Measurements from ENCODE around the gene SCRG1. TPM values are rescaled to one million over a fixed set of nuclear protein-coding genes. Genes with fewer than 3 reads are reported as not detected.

The SCRG1 gene
- total RNA-seq, 1 donor: under 0.01 TPM

DNA sequence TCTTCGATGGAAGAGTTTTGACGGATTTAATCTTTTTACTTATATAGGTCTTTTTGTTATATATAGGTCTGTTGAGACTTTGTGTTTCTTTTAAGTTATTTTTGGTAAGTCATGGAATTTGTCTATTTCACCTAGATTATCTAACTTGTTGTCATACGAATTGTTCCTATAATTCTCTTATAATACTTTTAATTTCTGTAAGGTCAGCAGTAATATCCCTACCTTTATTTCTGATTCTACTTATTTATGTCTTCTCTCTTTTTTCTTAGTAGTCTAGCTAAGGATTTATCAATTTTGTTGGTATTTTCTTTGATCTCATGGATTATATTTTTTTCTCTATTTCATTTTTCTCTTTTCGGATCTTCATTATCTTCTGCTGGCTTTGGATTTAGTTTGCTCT, 16.6 kb downstream of the SCRG1 start:
- H3K4me3 ChIP-seq (ENCODE audit: low read depth, low read length): no peak overlapping the region
- TF ChIP-seq, protein P1, sequence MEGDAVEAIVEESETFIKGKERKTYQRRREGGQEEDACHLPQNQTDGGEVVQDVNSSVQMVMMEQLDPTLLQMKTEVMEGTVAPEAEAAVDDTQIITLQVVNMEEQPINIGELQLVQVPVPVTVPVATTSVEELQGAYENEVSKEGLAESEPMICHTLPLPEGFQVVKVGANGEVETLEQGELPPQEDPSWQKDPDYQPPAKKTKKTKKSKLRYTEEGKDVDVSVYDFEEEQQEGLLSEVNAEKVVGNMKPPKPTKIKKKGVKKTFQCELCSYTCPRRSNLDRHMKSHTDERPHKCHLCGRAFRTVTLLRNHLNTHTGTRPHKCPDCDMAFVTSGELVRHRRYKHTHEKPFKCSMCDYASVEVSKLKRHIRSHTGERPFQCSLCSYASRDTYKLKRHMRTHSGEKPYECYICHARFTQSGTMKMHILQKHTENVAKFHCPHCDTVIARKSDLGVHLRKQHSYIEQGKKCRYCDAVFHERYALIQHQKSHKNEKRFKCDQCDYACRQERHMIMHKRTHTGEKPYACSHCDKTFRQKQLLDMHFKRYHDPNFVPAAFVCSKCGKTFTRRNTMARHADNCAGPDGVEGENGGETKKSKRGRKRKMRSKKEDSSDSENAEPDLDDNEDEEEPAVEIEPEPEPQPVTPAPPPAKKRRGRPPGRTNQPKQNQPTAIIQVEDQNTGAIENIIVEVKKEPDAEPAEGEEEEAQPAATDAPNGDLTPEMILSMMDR (IDR thresholded peaks at IDR 0.05; ENCODE audit: insufficient read depth, low read depth, low read length): no peak
- no peak for DNase-seq (ENCODE audit: low read depth)

DNA sequence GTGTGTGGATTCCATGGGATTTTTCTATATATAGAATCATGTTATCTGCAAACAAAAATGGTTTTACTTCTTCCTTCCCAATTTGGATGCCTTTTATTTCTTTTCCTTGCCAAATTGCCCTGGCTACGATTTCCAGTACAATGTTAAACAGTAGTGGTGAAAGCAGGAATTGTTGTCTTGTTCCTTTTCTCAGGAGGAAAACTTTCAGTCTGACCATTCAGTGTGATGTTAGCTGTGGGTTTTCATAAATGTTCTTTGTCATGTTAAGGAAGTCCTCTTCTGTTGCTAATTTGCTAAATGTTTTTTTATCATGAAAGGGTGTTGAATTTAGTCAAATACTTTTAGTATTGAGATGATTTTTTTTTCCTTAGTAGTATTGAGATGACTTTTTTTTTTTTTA, 17.3 kb downstream of the SCRG1 start:
- TF ChIP-seq, protein P1 (IDR thresholded peaks at IDR 0.05; ENCODE audit: insufficient read depth, low read depth, low read length): no peak
- no peak for DNase-seq (ENCODE audit: low read depth)

DNA sequence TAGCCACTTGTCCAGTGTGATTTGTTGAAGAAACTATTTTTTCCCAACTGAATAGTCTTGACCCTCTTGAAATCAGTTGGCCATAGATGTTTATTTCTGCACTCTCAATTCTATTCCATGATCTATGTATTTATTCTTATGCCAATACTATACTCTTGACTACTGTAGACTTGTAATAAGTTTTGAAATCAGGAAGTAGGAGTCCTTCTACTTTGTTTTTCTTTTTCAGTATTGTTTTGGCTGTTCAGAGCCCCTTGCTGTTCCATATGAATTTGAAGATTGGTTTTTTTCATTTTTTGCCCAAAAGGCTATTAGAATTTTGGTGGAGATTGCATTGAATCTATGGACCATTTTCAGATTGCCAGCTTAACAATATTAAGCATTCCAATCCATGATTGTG, 17.9 kb downstream of the SCRG1 start:
- DNase-seq (ENCODE audit: low read depth): no peak
- TF ChIP-seq, protein P1 (IDR thresholded peaks at IDR 0.05; ENCODE audit: insufficient read depth, low read depth, low read length): no peak
- no peak overlapping the region for H3K4me3 ChIP-seq (ENCODE audit: low read depth, low read length)

More for the DNA sequence above, 17.3 kb downstream of the SCRG1 start:
- no peak overlapping the region for H3K4me3 ChIP-seq (ENCODE audit: low read depth, low read length)

DNA sequence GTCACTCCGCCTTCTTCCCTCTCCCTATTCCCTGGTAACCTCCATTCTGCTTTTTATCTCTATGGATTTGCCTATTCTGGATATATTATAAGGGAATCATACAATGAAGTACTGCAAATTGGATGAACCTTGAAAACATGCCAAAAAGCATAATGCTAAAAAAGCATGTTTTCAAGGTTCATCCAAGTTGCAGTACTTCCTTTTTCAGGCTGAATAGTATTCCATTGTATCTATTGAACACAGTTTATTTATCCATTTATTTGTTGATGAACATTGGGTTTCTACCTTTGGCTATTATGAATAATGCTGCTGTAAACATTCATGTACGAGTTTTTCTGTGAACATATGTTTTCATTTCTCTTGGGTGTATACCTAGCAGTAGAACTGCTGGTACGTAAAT, 19.0 kb downstream of the SCRG1 start:
- TF ChIP-seq, protein P1 (IDR thresholded peaks at IDR 0.05; ENCODE audit: insufficient read depth, low read depth, low read length): no peak
- no peak for DNase-seq (ENCODE audit: low read depth)
- no peak overlapping the region for H3K4me3 ChIP-seq (ENCODE audit: low read depth, low read length)

DNA sequence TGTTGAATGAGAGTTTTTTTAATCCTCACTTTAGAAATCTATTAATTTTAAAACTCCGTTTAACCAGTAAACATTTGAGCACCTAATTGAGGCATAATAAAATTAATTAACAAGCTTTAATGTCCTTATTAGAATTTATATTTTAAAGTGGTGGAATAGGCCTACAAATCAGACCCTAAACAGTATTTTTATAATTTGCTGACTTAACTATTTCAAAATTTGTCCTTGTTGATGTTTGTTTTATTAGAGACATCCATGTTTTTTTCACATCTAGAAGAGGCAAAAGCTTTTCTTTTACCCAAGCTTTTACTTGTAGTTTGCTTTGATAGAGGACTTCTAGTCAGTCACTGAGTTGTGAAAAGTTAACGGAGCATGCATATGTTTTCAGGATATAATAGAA, 24.3 kb downstream of the SCRG1 start:
- no peak for DNase-seq (ENCODE audit: low read depth)
- H3K4me3 ChIP-seq (ENCODE audit: low read depth, low read length): no peak overlapping the region
- TF ChIP-seq, protein P1 (IDR thresholded peaks at IDR 0.05; ENCODE audit: insufficient read depth, low read depth, low read length): no peak

DNA sequence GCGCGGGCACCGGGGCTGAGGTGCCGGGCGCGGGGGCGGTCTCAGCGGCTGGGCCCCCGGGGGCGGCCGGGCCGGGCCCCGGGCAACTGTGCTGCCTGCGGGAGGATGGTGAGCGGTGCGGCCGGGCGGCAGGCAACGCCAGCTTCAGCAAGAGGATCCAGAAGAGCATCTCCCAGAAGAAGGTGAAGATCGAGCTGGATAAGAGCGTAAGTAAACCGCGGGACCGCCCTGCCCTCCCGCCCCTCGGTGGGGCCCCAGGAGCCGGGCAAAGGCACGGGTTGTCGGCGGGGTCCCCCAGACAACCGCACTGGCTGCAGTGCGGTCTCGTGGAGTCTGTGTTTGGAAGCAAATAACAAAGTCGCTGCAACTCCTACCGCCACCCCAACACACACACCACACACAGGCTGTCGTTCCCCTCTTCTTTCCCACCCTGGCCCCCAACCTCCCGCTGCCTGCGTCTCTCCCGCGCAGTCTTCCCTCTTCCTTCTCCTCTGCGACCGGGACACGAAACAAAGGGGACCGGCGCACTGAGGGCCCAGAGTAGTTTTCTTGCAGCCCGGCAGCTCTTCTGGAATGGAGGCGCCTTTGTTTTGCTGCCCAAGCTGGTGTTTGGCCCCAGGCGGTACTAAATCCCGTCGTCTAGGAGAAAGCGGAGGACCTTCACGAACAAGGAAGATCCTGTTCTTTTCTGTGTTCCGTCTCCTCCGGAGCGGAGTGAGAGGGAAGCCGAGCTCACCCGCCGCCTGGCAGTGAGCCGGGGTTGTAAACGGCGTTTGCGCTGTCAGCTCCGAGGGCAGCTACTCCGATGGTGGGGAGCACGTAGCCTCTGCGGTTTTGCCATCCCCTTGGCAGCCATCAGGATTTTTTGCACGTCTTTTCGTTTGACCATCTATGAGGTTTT, 27.4 kb downstream of the SCRG1 start:
- TF ChIP-seq, protein P1 (IDR thresholded peaks at IDR 0.05; ENCODE audit: insufficient read depth, low read depth, low read length): no peak
- DNase-seq (ENCODE audit: low read depth): peak; percentile 71
- H3K4me3 ChIP-seq (ENCODE audit: low read depth, low read length): peak overlapping the region; percentile 84

All from fibroblast of villous mesenchyme (primary cell).